ENCODE results near the gene CERCAM.
"Not testable (repeated sequence)": the region's sequence is repeated elsewhere in the genome, so short reads cannot be mapped to it uniquely, and the experiment has no call there.

CERCAM gene

DNA sequence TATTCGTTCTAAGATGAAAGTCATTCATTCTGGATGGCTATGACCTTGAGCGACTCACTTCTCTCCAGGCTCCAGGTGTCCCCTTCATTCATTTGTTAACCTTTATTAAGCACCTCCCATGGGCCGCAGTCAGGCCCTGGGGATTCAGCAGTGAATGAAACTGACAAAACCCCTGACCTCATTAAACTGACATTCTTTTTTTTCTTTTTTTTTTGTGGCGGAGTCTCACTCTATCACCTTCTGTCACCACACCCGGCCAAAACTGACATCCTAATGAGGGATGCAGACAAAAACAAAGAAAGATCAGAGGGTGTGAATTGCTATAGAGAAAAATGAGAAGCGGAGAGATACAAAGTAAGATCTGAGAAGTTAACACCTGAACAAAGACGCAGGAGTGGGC, 18.6 kb downstream of the CERCAM start:
- no peaks in the 10 kb centered on the region for H3K9me2 ChIP-seq (replicated peaks; ENCODE audit: insufficient read depth, low read length)
- no peaks in the 10 kb centered on the region for H3K27me3 ChIP-seq (ENCODE audit: low read length)
- no peaks in the 10 kb centered on the region for H3K9me3 ChIP-seq (ENCODE audit: insufficient read depth, low read length)
- no peak overlapping the region for H3K9ac ChIP-seq (ENCODE audit: low read length)
- H3K79me2 ChIP-seq (ENCODE audit: insufficient read depth, low read length), result no peaks in the 10 kb centered on the region
- H3K4me2 ChIP-seq (ENCODE audit: low read depth, low read length, poor library complexity, severe bottlenecking), result no peak overlapping the region
- H3K27ac ChIP-seq (ENCODE audit: low read depth, low read length), result no peak overlapping the region
- no peak overlapping the region for H2AFZ ChIP-seq (ENCODE audit: low read depth, low read length, severe bottlenecking)
- no peaks in the 10 kb centered on the region for H3F3A ChIP-seq (ENCODE audit: insufficient read depth)
- no peaks in the 10 kb centered on the region for H4K20me1 ChIP-seq (ENCODE audit: low read depth, low read length)
- TF ChIP-seq EZH2phosphoT487 (conservative IDR thresholded peaks at IDR 0.05; ENCODE audit: low read length), result no peak
- TF ChIP-seq, protein P1, sequence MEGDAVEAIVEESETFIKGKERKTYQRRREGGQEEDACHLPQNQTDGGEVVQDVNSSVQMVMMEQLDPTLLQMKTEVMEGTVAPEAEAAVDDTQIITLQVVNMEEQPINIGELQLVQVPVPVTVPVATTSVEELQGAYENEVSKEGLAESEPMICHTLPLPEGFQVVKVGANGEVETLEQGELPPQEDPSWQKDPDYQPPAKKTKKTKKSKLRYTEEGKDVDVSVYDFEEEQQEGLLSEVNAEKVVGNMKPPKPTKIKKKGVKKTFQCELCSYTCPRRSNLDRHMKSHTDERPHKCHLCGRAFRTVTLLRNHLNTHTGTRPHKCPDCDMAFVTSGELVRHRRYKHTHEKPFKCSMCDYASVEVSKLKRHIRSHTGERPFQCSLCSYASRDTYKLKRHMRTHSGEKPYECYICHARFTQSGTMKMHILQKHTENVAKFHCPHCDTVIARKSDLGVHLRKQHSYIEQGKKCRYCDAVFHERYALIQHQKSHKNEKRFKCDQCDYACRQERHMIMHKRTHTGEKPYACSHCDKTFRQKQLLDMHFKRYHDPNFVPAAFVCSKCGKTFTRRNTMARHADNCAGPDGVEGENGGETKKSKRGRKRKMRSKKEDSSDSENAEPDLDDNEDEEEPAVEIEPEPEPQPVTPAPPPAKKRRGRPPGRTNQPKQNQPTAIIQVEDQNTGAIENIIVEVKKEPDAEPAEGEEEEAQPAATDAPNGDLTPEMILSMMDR (IDR thresholded peaks at IDR 0.05; ENCODE audit: insufficient read depth, low read length, poor library complexity, severe bottlenecking), result no peak
- H3K36me3 ChIP-seq (ENCODE audit: low read length), result no peaks in the 10 kb centered on the region
- no peak overlapping the region for H3K4me3 ChIP-seq (ENCODE audit: insufficient read depth, low read length, poor library complexity, severe bottlenecking)

DNA sequence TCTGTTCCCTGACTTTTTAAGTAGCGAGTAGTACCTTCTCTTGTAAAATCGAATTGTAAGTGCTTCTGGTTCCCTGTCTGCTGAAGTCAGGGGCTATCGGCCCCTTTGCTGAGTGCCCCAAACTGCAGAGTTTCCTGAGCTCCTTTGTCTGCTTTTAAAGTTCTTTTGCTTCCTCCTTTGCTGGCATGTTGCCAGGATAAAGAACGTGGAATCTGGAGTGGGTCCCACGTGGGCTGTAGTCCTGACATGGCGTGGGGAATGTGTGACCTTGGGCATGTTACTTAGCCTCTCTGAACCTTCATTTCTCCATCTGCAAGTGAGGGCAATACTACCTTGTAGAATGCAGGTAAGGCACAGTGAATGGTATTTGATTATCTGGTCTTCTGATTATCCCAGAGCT, 21.5 kb downstream of the CERCAM start:
- no peaks in the 10 kb centered on the region for H3K9me2 ChIP-seq (replicated peaks; ENCODE audit: insufficient read depth, low read length)
- no peak overlapping the region for H3K4me3 ChIP-seq (ENCODE audit: insufficient read depth, low read length, poor library complexity, severe bottlenecking)
- no peaks in the 10 kb centered on the region for H3K79me2 ChIP-seq (ENCODE audit: insufficient read depth, low read length)
- no peak overlapping the region for H2AFZ ChIP-seq (ENCODE audit: low read depth, low read length, severe bottlenecking)
- no peak overlapping the region for H3K27ac ChIP-seq (ENCODE audit: low read depth, low read length)
- no peak for TF ChIP-seq EZH2phosphoT487 (conservative IDR thresholded peaks at IDR 0.05; ENCODE audit: low read length)
- TF ChIP-seq, protein P1 (IDR thresholded peaks at IDR 0.05; ENCODE audit: insufficient read depth, low read length, poor library complexity, severe bottlenecking), result no peak
- H3K9ac ChIP-seq (ENCODE audit: low read length), result no peak overlapping the region
- no peaks in the 10 kb centered on the region for H3K36me3 ChIP-seq (ENCODE audit: low read length)
- H3K4me2 ChIP-seq (ENCODE audit: low read depth, low read length, poor library complexity, severe bottlenecking), result no peak overlapping the region
- no peaks in the 10 kb centered on the region for H3F3A ChIP-seq (ENCODE audit: insufficient read depth)
- no peaks in the 10 kb centered on the region for H3K27me3 ChIP-seq (ENCODE audit: low read length)
- H4K20me1 ChIP-seq (ENCODE audit: low read depth, low read length), result no peaks in the 10 kb centered on the region
- H3K9me3 ChIP-seq (ENCODE audit: insufficient read depth, low read length), result no peaks in the 10 kb centered on the region

DNA sequence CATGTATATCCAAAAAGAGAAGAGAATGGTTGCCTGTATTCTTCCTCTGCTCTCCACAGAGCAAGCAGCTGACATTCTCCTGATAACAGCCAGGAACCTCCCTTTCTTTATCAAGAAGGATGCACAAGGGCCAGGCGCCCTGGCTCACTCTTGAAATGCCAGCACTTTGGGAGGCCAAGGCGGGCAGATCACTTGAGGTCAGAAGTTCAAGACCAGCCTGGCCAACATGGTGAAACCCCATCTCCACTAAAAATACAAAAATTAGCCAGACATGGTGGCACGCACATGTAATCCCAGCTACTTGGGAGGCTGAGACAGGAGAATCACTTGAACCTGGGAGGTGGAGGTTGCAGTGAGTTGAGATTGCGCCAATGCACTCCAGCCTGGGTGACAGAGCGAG, 25.8 kb downstream of the CERCAM start:
- H2AFZ ChIP-seq (ENCODE audit: low read depth, low read length, severe bottlenecking); H3K79me2 ChIP-seq (ENCODE audit: insufficient read depth, low read length); H3K36me3 ChIP-seq (ENCODE audit: low read length); H3K9me3 ChIP-seq (ENCODE audit: insufficient read depth, low read length); H3K9me2 ChIP-seq (replicated peaks; ENCODE audit: insufficient read depth, low read length); H3F3A ChIP-seq (ENCODE audit: insufficient read depth); H4K20me1 ChIP-seq (ENCODE audit: low read depth, low read length); H3K27ac ChIP-seq (ENCODE audit: low read depth, low read length); H3K4me3 ChIP-seq (ENCODE audit: insufficient read depth, low read length, poor library complexity, severe bottlenecking); H3K9ac ChIP-seq (ENCODE audit: low read length); H3K27me3 ChIP-seq (ENCODE audit: low read length); H3K4me2 ChIP-seq (ENCODE audit: low read depth, low read length, poor library complexity, severe bottlenecking): not testable (repeated sequence)

DNA sequence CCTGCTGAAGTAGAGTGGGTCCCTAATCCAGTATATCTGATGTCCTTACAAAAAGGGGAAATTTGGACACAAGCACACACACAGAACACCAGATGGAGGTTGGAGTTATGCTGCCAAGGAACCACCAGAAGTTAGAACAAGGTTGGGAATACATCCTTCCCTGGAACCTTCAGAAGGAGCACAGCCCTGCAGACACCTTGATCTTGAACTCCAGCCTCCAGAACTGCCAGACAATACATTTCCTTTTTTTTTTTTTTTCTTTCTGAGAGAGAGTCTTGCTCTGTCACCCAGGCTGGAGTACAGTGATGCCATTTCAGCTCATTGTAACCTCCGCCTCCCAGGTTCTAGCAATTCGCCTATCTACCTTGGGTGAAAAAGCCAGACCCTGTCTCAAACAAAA, 28.1 kb downstream of the CERCAM start:
- Histone ChIP-seq H3K27me3 (ENCODE audit: low read length) (no peaks in the 10 kb centered on the region), H3K9ac (ENCODE audit: low read length) (no peak overlapping the region), H3K4me3 (ENCODE audit: insufficient read depth, low read length, poor library complexity, severe bottlenecking) (no peak overlapping the region), H3K79me2 (ENCODE audit: insufficient read depth, low read length) (no peaks in the 10 kb centered on the region), H3K9me2 (replicated peaks; ENCODE audit: insufficient read depth, low read length) (no peaks in the 10 kb centered on the region), H3K4me2 (ENCODE audit: low read depth, low read length, poor library complexity, severe bottlenecking) (no peak overlapping the region), H3F3A (ENCODE audit: insufficient read depth) (no peaks in the 10 kb centered on the region), H3K9me3 (ENCODE audit: insufficient read depth, low read length) (no peaks in the 10 kb centered on the region), H3K27ac (ENCODE audit: low read depth, low read length) (no peak overlapping the region), H4K20me1 (ENCODE audit: low read depth, low read length) (no peaks in the 10 kb centered on the region), H2AFZ (ENCODE audit: low read depth, low read length, severe bottlenecking) (no peak overlapping the region), H3K36me3 (ENCODE audit: low read length) (no peaks in the 10 kb centered on the region)
- TF ChIP-seq, protein P1 (IDR thresholded peaks at IDR 0.05; ENCODE audit: insufficient read depth, low read length, poor library complexity, severe bottlenecking), result no peak
- no peak for TF ChIP-seq EZH2phosphoT487 (conservative IDR thresholded peaks at IDR 0.05; ENCODE audit: low read length)
